ENCODE measurements around the gene GBP2. TPM values are rescaled to one million over a fixed set of nuclear protein-coding genes. Genes with fewer than 3 reads are reported as not detected.

Gene GBP2, protein sequence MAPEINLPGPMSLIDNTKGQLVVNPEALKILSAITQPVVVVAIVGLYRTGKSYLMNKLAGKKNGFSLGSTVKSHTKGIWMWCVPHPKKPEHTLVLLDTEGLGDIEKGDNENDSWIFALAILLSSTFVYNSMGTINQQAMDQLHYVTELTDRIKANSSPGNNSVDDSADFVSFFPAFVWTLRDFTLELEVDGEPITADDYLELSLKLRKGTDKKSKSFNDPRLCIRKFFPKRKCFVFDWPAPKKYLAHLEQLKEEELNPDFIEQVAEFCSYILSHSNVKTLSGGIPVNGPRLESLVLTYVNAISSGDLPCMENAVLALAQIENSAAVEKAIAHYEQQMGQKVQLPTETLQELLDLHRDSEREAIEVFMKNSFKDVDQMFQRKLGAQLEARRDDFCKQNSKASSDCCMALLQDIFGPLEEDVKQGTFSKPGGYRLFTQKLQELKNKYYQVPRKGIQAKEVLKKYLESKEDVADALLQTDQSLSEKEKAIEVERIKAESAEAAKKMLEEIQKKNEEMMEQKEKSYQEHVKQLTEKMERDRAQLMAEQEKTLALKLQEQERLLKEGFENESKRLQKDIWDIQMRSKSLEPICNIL
- total RNA-seq (2011; cell fraction: chromatin; rRNA removed; ENCODE audit: low replicate concordance), result 0.21 and 0.55 TPM in 2 replicates
- total RNA-seq (2011; cell fraction: nucleolus; rRNA removed), result 0.17 TPM in 1 of 2 replicates, not detected in the other
- 0.23 TPM in 1 of 2 replicates, not detected in the other for total RNA-seq (2011; cell fraction: nucleoplasm; rRNA removed)
- total RNA-seq (2014; rRNA removed) (0.45 and 0.73 TPM in 2 replicates), total RNA-seq (2014; rRNA removed; fragmentation: Illumina TruSeq; extraction: Trizol) (0.69 and 1.1 TPM in 2 replicates), total RNA-seq (2015; rRNA removed; fragmentation: Illumina TruSeq; extraction: Trizol) (2.0 and 2.2 TPM in 2 replicates), total RNA-seq (2021) (0.71 and 1.1 TPM in 2 replicates), polyA plus RNA-seq (2011; rRNA removed) (0.45 and 2.2 TPM in 2 replicates), polyA plus RNA-seq (2014; fragmentation: Illumina TruSeq; extraction: Trizol) (0.98 and 1.0 TPM in 2 replicates), polyA plus RNA-seq (2014; fragmentation: Nextera tagmentation; extraction: Ambion mirVana) (under 1 TPM; 0.63 to 0.84 TPM), polyA plus RNA-seq (2014; rRNA removed) (0.58 and 1.7 TPM in 2 replicates), polyA minus RNA-seq (2011; rRNA and poly(A)+ RNA removed) (0.49 and 2.9 TPM in 2 replicates), Bru-seq, nascent RNA (percentile 23 among the genes with signal in this experiment), BruChase-seq, experiment 1, labeled RNA remaining after a 2-hour chase (percentile 24 among the genes with signal in this experiment), BruChase-seq, experiment 2, labeled RNA remaining after a 6-hour chase (percentile 31 among the genes with signal in this experiment)
- 0.21 and 1.7 TPM in 2 replicates for polyA plus RNA-seq (2011; cell fraction: cytosol; rRNA removed)
- 0.57 and 2.3 TPM in 2 replicates for polyA plus RNA-seq (2011; cell fraction: nucleus; rRNA removed)
- polyA plus RNA-seq (2012), result 1.7 and 7.3 TPM in 2 replicates
- 1.0 TPM in 1 of 2 replicates, not detected in the other for polyA minus RNA-seq (2011; cell fraction: cytosol; rRNA and poly(A)+ RNA removed)
- 0.27 and 1.8 TPM in 2 replicates for polyA minus RNA-seq (2011; cell fraction: nucleus; rRNA and poly(A)+ RNA removed)
- long read RNA-seq, experiment 1, partial matches to known transcripts, result 0 of 2 reads
- long read RNA-seq, experiment 1, other reads (novel, unspliced or antisense), result 0 of 2 reads
- long read RNA-seq, experiment 2, partial matches to known transcripts, result 0 of 1 reads
- long read RNA-seq, experiment 2, other reads (novel, unspliced or antisense), result 1 of 1 reads
- long read RNA-seq, experiment 3, result 0 reads

DNA sequence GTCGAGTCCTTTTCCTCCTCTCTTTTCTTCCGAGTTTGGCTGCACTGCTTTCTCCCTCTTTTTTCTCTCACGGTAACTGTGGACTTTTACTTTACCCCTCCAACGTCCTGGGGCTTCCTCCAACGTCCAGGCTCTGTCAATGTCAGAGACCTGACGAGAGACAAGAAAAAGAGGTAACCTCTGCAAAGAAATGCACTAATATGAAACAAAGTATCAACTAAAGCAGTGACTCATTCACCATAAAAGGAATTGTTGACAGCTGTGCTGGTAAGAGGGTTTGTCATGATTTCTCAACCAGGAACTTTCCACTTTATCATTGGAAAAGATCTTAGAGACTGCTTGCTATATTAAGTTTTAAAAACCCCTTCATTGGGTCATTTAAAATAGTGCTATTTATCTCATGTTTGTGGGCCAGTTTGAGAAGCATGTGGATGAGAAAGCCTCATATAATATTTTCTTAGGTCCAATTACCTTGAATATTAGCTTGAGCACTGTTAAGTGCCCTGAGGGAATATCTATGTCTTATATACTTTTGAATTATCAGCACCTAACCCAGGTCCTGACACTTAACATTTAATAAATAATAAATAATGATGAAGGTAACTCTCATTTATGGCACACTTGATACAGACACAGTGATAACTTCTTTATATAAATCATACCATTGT, at the start of gene GBP2:
TSS of gene GBP2 (minus strand) at position 202 of the 668 bp plus-strand sequence. CDS start 4,148 bp downstream, outside the sequence.
- H3K9ac ChIP-seq (ENCODE audit: insufficient read depth in 1 of 2, low read depth in 2 of 2, low read length in 2 of 2), result 0 out of 4 replicates have a peak within 1 kb of the TSS, but pooled peaks of 1 of the 2 experiments have one; percentile 6
- peaks cover 7 to 8% of the 10 kb centered on the region in 2 experiments; a peak in 3 of 5 replicates for H3K4me1 ChIP-seq (replicated peaks in 1 of 2; ENCODE audit: control insufficient read depth in 2 of 2, insufficient read depth in 2 of 2, low read length in 2 of 2)
- no TSS peak for BruUV-seq (replicated peaks)
- peak within 1 kb of the TSS; percentile 44 for H3K4me2 ChIP-seq (ENCODE audit: insufficient read depth, low read length)
- 2% methylated on average over 5 of the region's 6 CpGs for WGBS (ENCODE audit: insufficient coverage, low coverage, missing lambda C conversion rate)
- in situ Hi-C loops (cut with MboI) (no loop called here), intact Hi-C loops (cut with micrococcal nuclease) (no loop called here)
- no peaks in the 10 kb centered on the region for H3K9me1 ChIP-seq (ENCODE audit: control insufficient read depth, insufficient read depth, low read length)
- peak within 1 kb of the TSS; percentile 65 for H2AFZ ChIP-seq (ENCODE audit: low read depth, low read length)
- H3K4me3 ChIP-seq, result no peak within 1 kb of the TSS
- H3K27me3 ChIP-seq (ENCODE audit: control insufficient read depth in 2 of 2, insufficient read depth in 2 of 2, low read length in 2 of 2), result no peaks in the 10 kb centered on the region
- peak within 1 kb of the TSS; percentile 58; the same call in 2 of the 3 replicates for H3K27ac ChIP-seq (ENCODE audit: extremely low read depth, low read depth, low read length)
- no peaks in the 10 kb centered on the region for H3K9me3 ChIP-seq (replicated peaks; ENCODE audit: control insufficient read depth, insufficient read depth, low read depth, low read length)
- no peaks in the 10 kb centered on the region for H4K20me1 ChIP-seq (replicated peaks; ENCODE audit: control insufficient read depth, insufficient read depth, low read length)
- DNase-seq (ENCODE audit: extremely low read depth in 1 of 4, low spot score in 3 of 4), result peak in 2 of 4 experiments; percentile 19 to 26
- peak; percentile 72 for ATAC-seq
- ChIA-PET POLR2A (interaction anchor here (0.6 kb wide), 1 partner anchor 22 kb away, joined by 3 read pairs; no protein-coding TSS in a partner anchor), CTCF (ENCODE audit: low intra/inter-chr PET ratio) (no interaction called here)
- no peak for FAIRE-seq
- no peaks in the 10 kb centered on the region for H3K79me2 ChIP-seq (ENCODE audit: control insufficient read depth, insufficient read depth, low read length)
- no peaks in the 10 kb centered on the region for H3K36me3 ChIP-seq (ENCODE audit: control insufficient read depth, insufficient read depth, low read length)
- TF ChIP-seq RB1 (IDR thresholded peaks at IDR 0.05; ENCODE audit: low read depth), result no peak
- TF ChIP-seq ZNF766 (CRISPR knock-in tag; conservative IDR thresholded peaks at IDR 0.05), result 0 out of 2 replicates have a peak, but pooled peaks have one; percentile 12
- peak; percentile 81 to 97 for TF ChIP-seq SRF (CRISPR knock-in tag; IDR thresholded peaks at IDR 0.05)
- TF ChIP-seq, protein P1, sequence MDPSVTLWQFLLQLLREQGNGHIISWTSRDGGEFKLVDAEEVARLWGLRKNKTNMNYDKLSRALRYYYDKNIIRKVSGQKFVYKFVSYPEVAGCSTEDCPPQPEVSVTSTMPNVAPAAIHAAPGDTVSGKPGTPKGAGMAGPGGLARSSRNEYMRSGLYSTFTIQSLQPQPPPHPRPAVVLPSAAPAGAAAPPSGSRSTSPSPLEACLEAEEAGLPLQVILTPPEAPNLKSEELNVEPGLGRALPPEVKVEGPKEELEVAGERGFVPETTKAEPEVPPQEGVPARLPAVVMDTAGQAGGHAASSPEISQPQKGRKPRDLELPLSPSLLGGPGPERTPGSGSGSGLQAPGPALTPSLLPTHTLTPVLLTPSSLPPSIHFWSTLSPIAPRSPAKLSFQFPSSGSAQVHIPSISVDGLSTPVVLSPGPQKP (CRISPR knock-in tag; IDR thresholded peaks at IDR 0.05), result no peak
- TF ChIP-seq ZFP36 (IDR thresholded peaks at IDR 0.05; ENCODE audit: low read depth, low read length, partially characterized antibody), result peak; percentile 28
- 0 out of 2 replicates have a peak, but pooled peaks have one; percentile 31 for TF ChIP-seq DPF2 (IDR thresholded peaks at IDR 0.05)
- TF ChIP-seq AFF1 (IDR thresholded peaks at IDR 0.05; ENCODE audit: low read depth in 1 of 2, partially characterized antibody in 2 of 2), result peak in 1 of 2 experiments; percentile 30
- TF ChIP-seq BACH1 (tag; IDR thresholded peaks at IDR 0.05), result peak; percentile 62; the same call in 1 of the 2 replicates

All from K562 (cell line).